K562 (cell line): ENCODE measurements around the gene RANBP3. TPM values are rescaled to one million over a fixed set of nuclear protein-coding genes. Genes with fewer than 3 reads are reported as not detected.

Experiments used
- ATF2 ChIP-seq: sonication (generic); formaldehyde crosslinking; IDR thresholded peaks from 2 replicates; pipeline ENCODE4 v1.8.1; 2022; ENCODE audit warnings: missing genetic modification reagents
- CEBPB ChIP-seq: fragments of 450-650 bp; IDR thresholded peaks from 2 replicates; pipeline ENCODE4 v1.6.1; 2016; ENCODE audit warnings: missing genetic modification characterization, missing compliant biosample characterization
- E2F6 ChIP-seq, 2 experiments: IDR thresholded peaks; 2 replicates each; pipeline ENCODE4 v1.6.1; 2011; ENCODE audit warnings: borderline replicate concordance in 1 of 2, control low read depth in 1 of 2, low read depth in 1 of 2, low read length in 1 of 2, mild to moderate bottlenecking in 1 of 2, mixed read lengths in 1 of 2, moderate library complexity in 1 of 2; ENCODE audit not compliant: insufficient read depth in 1 of 2, insufficient read length in 1 of 2, poor library complexity in 1 of 2, severe bottlenecking in 1 of 2; ENCODE audit errors: extremely low read depth in 1 of 2
- ILF3 ChIP-seq: fragments of 450-650 bp; IDR thresholded peaks from 2 replicates; pipeline ENCODE4 v1.6.1; 2018; ENCODE audit warnings: antibody characterized with exemption, mild to moderate bottlenecking, moderate library complexity, borderline replicate concordance
- IRF2 ChIP-seq: sonication (generic); formaldehyde crosslinking; IDR thresholded peaks from 2 replicates; pipeline ENCODE4 v1.8.1; 2022; ENCODE audit warnings: mild to moderate bottlenecking, missing genetic modification reagents
- MCM2 ChIP-seq: fragments of 450-650 bp; IDR thresholded peaks from 2 replicates; pipeline ENCODE4 v1.6.1; 2017; ENCODE audit warnings: low read depth, mild to moderate bottlenecking
- NR0B1 ChIP-seq: fragments of 450-650 bp; IDR thresholded peaks from one replicate; pipeline ENCODE4 v1.6.1; 2018; ENCODE audit warnings: mild to moderate bottlenecking, moderate library complexity; ENCODE audit not compliant: partially characterized antibody
- POLR2H ChIP-seq: IDR thresholded peaks from 2 replicates; pipeline ENCODE4 v1.6.1; 2016; ENCODE audit warnings: missing genetic modification characterization, low read depth, mild to moderate bottlenecking, control low read depth, missing compliant biosample characterization, moderate library complexity
- POU5F1 ChIP-seq: fragments of 150-350 bp; IDR thresholded peaks from 2 replicates; pipeline ENCODE4 v1.6.1; 2014; ENCODE audit warnings: borderline replicate concordance, low read length, low read depth, mild to moderate bottlenecking; ENCODE audit not compliant: partially characterized antibody
- SOX6 ChIP-seq: fragments of 450-650 bp; IDR thresholded peaks from 2 replicates; pipeline ENCODE4 v1.6.1; 2014; ENCODE audit warnings: mild to moderate bottlenecking
- SRF ChIP-seq, 2 experiments: fragments of 250-450, 450-650 bp in 1 of 2; sonication (Bioruptor Pico) in 1 of 2; sonication (generic) in 1 of 2; formaldehyde crosslinking; IDR thresholded peaks; 2 replicates each; pipeline versions ENCODE4 v1.5.0 to v1.5.1; 2020 to 2022; ENCODE audit warnings: mild to moderate bottlenecking in 1 of 2, missing genetic modification reagents in 1 of 2
- WHSC1 ChIP-seq: IDR thresholded peaks from one replicate; pipeline ENCODE4 v1.6.1; 2012; ENCODE audit warnings: low read length, control low read depth, inconsistent platforms
- ZBTB8A ChIP-seq: fragments of 450-650 bp; IDR thresholded peaks from 2 replicates; pipeline ENCODE4 v1.6.1; 2018; ENCODE audit warnings: mild to moderate bottlenecking, moderate library complexity; ENCODE audit not compliant: partially characterized antibody
- ZNF232 ChIP-seq: sonication (generic); formaldehyde crosslinking; IDR thresholded peaks from 2 replicates; pipeline ENCODE4 v1.8.0; 2022; ENCODE audit warnings: mild to moderate bottlenecking, missing genetic modification reagents
- ZNF444 ChIP-seq: fragments of 250-450 bp; sonication (Bioruptor Pico); IDR thresholded peaks from 2 replicates; pipeline ENCODE4 v1.4.0; 2020; ENCODE audit warnings: mild to moderate bottlenecking, moderate library complexity
- ZNF57 ChIP-seq: fragments of 450-650 bp; formaldehyde crosslinking; IDR thresholded peaks from 2 replicates; pipeline ENCODE4 v1.4.0; 2020; ENCODE audit warnings: mild to moderate bottlenecking, moderate library complexity
- ZNF699 ChIP-seq: fragments of 250-450 bp; sonication (Bioruptor Pico); IDR thresholded peaks from 2 replicates; pipeline ENCODE4 v1.8.0; 2021; ENCODE audit warnings: mild to moderate bottlenecking, moderate library complexity; ENCODE audit not compliant: insufficient replicate concordance
- polyA plus RNA-seq, 8 experiments: library from polyadenylated mRNA; depleted of rRNA in 4 of 8; stranded (reverse) in 5 of 8; unstranded in 3 of 8; fragments of >200 nt; fragmentation: Nextera tagmentation in 2 of 8; fragmentation: Illumina TruSeq in 1 of 8; extraction: Ambion mirVana in 2 of 8; extraction: Trizol in 1 of 8; gene quantifications; 2 replicates each; pipeline versions ENCODE4 v1.2.1 to v1.2.3, GENCODE V29; 2011 to 2014; ENCODE audit warnings: inconsistent platforms in 1 of 8, missing spikeins in 1 of 8
- total RNA-seq, 7 experiments: library from RNA; depleted of rRNA in 6 of 7; stranded (reverse); fragments of >200 nt in 6 of 7; fragmentation: Illumina TruSeq in 2 of 7; extraction: Trizol in 2 of 7; gene quantifications; 2 replicates each; pipeline versions ENCODE4 v1.2.1 to v1.2.3, GENCODE V29; 2011 to 2021; ENCODE audit warnings: low replicate concordance in 1 of 7
- TF ChIP-seq, protein P1 (sequence below): sonication (generic); formaldehyde crosslinking; IDR thresholded peaks from 2 replicates; pipeline ENCODE4 v1.8.0; 2023; ENCODE audit warnings: mild to moderate bottlenecking, missing genetic modification reagents

The RANBP3 gene
- total and polyA plus RNA-seq, 9 of the 15 experiments (the other 6 are each of a cell fraction or from before 2014, with no cell fraction given): 0.90 to 95.1 (median 63.2) TPM

DNA sequence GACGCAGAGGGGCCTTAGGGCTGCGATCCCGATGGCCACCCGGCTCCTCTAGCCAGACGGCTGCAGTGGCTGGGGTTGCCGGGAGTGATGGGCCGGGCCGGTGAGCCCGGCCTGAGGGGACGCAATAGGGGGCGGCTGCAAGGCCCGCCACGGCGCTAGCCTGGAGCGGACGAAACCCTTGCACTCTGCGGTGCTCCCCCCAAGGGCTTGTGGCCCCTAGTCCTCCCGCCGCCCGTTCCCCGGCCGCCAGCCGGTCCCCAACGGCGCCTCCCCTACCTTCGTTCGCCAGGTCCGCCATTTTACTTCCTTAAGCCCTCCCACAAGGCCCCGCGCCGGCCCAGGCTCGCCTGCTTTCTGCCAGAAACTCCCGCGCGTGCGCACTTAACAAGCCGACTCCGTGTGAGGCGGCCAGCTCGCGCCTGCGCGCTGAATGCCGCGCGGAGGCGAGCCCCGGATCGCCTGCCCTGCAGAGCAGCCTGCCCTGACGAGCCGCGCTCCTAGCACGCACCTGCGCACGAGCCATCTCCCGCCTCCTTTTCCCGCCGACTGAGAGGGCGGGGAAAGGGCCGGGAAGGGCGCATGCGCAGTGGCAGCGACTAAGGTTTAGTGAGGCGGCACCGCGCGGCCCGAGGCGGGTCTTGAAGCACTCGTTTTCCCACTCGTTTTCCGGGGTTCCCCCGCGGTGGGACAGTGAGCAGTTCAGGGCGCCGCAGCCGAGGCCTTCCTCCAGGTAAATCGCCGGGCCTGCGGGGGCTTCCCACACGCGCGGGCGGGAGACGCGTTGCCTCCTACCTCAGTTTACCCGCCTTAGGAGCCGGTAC is at the start of gene RANBP3 (continued):
- TF ChIP-seq, protein P1, sequence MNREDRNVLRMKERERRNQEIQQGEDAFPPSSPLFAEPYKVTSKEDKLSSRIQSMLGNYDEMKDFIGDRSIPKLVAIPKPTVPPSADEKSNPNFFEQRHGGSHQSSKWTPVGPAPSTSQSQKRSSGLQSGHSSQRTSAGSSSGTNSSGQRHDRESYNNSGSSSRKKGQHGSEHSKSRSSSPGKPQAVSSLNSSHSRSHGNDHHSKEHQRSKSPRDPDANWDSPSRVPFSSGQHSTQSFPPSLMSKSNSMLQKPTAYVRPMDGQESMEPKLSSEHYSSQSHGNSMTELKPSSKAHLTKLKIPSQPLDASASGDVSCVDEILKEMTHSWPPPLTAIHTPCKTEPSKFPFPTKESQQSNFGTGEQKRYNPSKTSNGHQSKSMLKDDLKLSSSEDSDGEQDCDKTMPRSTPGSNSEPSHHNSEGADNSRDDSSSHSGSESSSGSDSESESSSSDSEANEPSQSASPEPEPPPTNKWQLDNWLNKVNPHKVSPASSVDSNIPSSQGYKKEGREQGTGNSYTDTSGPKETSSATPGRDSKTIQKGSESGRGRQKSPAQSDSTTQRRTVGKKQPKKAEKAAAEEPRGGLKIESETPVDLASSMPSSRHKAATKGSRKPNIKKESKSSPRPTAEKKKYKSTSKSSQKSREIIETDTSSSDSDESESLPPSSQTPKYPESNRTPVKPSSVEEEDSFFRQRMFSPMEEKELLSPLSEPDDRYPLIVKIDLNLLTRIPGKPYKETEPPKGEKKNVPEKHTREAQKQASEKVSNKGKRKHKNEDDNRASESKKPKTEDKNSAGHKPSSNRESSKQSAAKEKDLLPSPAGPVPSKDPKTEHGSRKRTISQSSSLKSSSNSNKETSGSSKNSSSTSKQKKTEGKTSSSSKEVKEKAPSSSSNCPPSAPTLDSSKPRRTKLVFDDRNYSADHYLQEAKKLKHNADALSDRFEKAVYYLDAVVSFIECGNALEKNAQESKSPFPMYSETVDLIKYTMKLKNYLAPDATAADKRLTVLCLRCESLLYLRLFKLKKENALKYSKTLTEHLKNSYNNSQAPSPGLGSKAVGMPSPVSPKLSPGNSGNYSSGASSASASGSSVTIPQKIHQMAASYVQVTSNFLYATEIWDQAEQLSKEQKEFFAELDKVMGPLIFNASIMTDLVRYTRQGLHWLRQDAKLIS (CRISPR knock-in tag): no peak
- TF ChIP-seq IRF2 (CRISPR knock-in tag): no peak
- TF ChIP-seq MCM2: no peak
- TF ChIP-seq POU5F1: peak; percentile 80
- no peak for TF ChIP-seq ZBTB8A
- TF ChIP-seq WHSC1: no peak
- no peak for TF ChIP-seq ZNF57 (CRISPR knock-in tag)
- TF ChIP-seq ZNF444 (CRISPR knock-in tag): no peak
- TF ChIP-seq ZNF232 (CRISPR knock-in tag): peak; percentile 94
- no peak for TF ChIP-seq ZNF699
- peak; percentile 40; the same call in 1 of the 2 replicates for TF ChIP-seq POLR2H (tag)
- TF ChIP-seq NR0B1: no peak
- no peak for TF ChIP-seq ILF3
- TF ChIP-seq CEBPB (tag): no peak
- TF ChIP-seq SOX6: no peak
- TF ChIP-seq ATF2 (CRISPR knock-in tag): 0 out of 2 replicates have a peak, but pooled peaks have one; percentile 49
- TF ChIP-seq E2F6 (IDR thresholded peaks at IDR 0.05; ENCODE audit: borderline replicate concordance in 1 of 2, extremely low read depth in 1 of 2, insufficient read depth in 1 of 2, insufficient read length in 1 of 2, low read depth in 1 of 2, low read length in 1 of 2, poor library complexity in 1 of 2, severe bottlenecking in 1 of 2): peak; percentile 100
- peak in 1 of 2 experiments; percentile 74; a peak in 1 of 4 replicates for TF ChIP-seq SRF (CRISPR knock-in tag; IDR thresholded peaks at IDR 0.05)
